GM12865 (cell line): Measurements from ENCODE around the gene ZCCHC24.
"Not testable (repeated sequence)": the region's sequence is repeated elsewhere in the genome, so short reads cannot be mapped to it uniquely, and the experiment has no call there.

Source experiments
- DNase-seq: peaks from one replicate; pipeline ENCODE4 v3.0.0; 2010; ENCODE audit warnings: low read depth
- H3K4me3 ChIP-seq: 2 replicates; pipeline ENCODE4 v1.5.1; 2011; ENCODE audit warnings: mild to moderate bottlenecking, low read depth, low read length, control low read depth
- CTCF ChIP-seq: IDR thresholded peaks from 2 replicates; pipeline ENCODE4 v1.5.1; 2011; ENCODE audit warnings: low read length, control low read depth, low read depth, inconsistent platforms; ENCODE audit not compliant: insufficient read depth; ENCODE audit errors: missing control alignments

ZCCHC24 gene

GRCh38 chr10:79334573-79334972 lies 110.9 kb downstream of the ZCCHC24 start:
- H3K4me3 ChIP-seq: no peak overlapping the region
- DNase-seq: no peak
- TF ChIP-seq CTCF: no peak

GRCh38 chr10:79333513-79333912 lies 111.9 kb downstream of the ZCCHC24 start:
- no peak for DNase-seq
- TF ChIP-seq CTCF: no peak
- H3K4me3 ChIP-seq: no peak overlapping the region

GRCh38 chr10:79332610-79333315 lies 112.7 kb downstream of the ZCCHC24 start:
- not testable (repeated sequence) for H3K4me3 ChIP-seq, DNase-seq
